Activated CD4-positive, alpha-beta T cell treated with anti-CD3 and anti-CD28 coated beads for 24 hours (primary cell): ENCODE measurements around the gene FBRSL1.

Experiments
- DNase-seq, 2 donors: peaks; one replicate each; pipeline ENCODE4 v3.0.0-alpha.2; 2020; ENCODE audit warnings: low read depth in 2 of 2

FBRSL1 gene

DNA sequence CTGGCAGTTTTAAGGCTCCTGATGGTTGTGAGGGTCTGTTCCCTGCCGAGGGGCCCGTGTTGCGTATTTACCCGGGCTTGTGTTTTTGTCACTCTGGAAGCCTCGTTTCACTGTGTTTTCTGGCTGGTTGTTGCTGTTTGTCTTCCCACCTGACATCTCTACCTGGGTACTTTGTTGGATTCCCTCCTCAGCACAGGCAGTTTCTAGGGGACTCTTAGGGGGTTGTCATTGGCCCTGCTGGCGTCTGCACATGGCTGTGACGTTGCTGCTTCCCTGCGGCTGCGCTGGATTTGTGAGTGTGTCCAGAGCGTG, 6.4 kb downstream of the FBRSL1 start:
- no peak for DNase-seq

DNA sequence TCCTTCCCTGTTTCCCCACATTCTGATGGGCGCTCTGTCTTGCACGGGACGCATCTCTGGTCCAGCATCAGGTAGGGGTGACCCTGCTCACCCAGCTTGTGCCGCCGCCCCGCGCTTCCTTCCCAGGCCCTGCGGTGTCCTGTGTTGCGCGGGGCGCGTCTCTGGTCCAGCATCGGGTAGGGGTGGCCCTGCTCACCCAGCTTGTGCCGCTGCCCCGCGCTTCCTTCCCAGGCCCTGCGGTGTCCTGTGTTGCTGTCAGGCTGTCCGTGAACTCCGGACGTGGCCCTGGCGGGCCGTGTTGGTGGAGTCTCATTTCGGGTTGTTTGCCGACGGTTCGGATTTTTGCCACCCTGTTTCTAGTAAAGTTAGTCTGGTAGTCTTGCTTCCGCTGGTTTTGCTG, 6.8 kb downstream of the FBRSL1 start:
- DNase-seq, result no peak

DNA sequence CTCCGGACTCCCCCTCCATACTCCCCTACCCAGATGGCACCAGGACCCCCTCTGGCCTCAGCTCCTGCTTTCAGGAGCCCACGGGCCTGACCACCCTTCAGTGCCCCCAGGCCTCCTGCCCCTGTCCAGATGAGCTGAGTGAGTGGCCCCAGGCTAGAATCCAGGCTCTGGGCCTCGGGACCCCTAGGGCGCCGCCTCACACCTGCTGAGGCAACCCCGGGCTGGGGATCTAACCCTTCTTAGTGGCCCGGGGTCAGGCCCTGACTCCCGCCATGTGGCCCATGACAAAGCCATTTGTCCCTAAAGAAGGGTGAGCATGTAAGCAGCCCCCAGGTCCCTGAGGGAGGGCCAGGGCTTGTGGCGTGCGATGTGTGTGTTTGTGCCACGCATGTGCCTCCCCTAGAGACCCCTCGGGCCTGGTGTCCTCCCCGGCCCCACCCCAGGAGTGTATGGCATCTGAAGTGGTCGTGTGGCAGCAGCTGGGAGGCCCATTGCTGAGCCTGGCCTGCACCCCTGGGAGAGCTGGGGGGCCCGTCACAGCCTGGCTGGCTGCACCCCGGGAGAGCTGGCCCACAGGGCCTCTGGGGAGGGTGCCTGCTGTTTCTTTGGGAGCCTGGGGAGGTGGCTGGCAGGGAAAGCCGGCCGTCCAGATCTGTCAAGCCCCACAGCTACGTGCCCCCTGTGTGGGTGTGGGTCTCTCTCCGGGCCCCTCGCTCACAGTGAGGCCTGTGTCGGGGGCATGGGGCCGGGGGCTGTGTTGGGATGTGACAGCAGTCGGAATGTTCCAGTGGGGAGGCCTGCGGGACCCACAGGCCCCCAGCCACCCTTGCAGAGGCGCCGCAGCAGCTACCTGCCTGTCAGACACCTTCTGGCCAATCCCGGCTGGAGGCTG, 7.8 kb downstream of the FBRSL1 start:
- no peak for DNase-seq

DNA sequence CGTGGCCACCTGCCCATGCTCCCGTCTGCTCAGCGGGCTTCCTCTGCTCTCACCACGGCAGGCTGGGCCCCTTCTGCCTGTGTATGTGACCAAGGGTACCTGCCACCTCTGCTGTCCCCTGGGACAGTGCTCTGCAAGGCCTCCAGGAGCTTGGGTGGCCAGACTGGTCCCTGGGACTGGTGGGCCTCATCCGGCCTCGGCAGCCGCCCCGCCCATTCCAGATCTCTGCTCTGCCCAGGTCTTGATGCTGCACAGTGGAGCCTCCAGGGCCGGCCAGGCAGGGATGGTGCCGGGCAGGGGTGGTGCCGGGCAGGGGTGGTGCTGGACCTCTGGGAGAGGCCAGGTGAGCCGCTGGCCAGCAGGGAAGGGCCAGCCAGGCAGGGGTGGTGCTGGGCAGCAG, 9.0 kb downstream of the FBRSL1 start:
- no peak for DNase-seq

DNA sequence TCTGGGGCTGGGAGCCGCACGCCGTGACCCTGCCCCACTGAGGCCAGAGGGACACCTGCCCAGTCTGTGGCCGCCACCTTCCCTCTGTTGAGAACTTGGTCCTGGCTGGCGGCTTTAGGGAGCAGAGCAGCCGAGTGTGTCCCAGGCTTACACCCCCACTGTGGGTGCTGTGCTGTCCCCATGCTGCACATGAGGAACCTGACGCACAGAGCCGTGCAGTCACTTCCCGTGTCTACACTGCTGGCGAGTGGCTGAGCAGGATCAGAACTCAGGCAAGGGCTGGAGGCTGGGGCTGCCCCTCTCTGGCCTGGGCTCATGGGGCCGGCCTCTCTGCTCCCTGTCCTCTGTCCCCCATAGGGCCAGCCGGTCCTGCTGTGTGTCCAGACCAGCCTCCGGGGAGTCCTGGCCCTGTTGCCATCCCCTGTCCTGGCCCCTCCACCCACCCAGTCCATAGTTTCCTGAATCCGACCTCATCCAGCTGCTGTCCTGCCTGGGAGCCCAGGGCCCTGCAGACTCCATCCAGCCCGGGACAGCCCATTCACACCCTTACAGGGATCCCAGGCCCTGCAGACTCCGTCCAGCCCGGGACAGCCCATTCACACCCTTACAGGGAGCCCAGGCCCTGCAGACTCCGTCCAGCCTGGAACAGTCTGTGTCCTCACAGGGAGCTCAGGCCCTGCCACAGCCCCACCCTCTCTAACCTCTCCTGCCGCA, 10.3 kb downstream of the FBRSL1 start:
- DNase-seq, result no peak

DNA sequence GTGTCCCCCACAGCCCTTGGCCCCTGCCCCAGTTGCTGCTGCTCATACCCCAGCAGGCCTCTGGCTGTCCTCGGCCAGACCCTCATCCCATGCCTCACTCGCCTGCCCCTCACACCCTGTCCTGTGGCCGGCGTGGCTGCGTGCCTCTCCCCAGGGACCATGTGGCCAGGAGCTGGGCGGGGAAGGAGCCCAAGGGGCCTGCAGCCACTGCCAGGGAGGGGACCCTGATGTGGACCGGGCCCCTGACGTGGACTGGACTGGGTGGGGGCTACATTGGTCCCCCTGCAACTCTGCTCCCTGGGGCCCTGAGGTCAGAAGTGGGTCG, 10.9 kb downstream of the FBRSL1 start:
- no peak for DNase-seq

DNA sequence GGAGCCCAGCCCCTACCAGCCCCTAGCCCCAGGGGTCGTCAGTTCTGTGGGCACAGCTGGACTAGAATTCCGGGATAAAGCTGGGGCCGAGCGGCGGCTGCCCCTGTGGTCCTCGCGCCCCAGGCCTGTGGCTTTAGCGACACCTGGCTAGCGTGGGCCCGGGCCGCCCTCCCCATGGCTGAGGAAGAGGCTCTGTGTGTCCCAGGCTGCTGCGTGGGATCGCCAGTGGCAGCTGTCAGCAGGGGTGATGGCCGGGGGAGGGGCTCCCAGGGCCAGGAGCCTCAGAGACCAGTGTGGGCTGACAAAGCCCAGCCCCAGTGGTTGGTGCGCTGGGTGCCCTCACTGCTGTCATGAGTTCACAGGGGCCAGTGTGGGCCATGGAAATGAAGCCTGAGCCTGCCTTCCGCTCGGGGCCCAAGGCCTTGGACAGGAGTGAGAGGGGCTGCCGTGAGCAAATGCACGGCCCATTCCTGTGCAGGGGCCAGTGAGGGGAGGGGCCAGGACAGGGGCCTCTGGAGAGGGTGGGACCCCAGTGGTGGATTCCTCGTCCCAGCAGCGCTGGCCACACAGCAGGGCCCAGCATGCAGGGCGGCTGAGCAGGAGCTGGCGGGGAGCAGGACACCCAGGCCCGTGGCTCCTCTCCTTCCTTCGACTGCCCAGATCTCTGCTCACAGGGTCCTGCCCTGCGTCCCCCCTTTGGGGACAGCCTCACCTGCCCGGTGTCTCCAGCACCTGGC, 11.4 kb downstream of the FBRSL1 start:
- no peak for DNase-seq

DNA sequence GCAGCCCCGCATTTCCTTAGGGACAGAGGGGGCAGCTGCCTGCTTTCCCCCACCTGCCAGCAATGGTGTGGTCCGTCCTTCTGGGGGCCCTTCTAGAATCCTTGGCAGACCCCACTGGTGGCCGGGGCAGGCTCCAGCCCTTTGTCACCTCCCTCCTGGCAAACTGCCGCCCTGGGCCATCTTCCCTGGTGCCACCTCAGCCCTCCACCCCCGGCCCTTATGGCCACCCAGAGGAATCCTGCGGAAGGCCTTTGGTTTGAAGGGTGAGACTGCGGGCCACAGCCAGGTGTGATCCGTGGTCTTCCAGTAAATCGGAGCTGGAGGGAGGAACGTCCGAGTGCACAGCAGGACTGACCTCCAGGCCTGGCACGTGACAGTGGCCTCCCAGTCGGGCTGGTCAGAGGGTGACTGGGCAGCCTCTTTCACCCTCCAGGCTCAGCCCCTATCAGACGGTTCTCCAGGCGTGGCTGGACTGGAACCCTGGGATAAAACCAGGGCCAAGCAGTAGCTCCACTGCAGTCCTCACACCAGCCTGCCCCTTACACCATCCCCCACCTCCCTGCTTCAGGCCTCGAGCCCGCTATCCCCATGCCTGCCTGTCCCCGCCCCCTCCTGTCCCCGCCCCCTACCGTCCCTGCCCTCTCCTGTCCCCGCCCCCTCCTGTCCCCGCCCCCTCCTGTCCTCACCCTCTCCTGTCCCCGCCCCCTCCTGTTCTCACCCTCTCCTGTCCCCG, 12.4 kb downstream of the FBRSL1 start:
- DNase-seq, result no peak

DNA sequence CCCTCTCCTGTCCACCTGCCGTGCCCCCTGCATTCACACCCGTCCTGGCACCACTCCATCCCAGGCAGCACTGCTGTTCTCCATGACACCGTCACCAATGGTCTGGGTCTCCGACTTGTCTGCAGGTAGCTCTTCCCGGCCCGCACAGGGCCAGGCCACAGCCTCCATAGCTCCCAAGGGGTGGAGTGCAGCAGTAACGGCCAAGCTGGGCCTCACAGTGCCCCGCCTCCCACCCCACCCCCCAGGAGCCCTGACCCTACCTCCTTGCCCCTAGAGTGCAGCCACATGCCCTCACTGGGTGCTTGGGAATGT, 12.9 kb downstream of the FBRSL1 start:
- DNase-seq, result no peak

DNA sequence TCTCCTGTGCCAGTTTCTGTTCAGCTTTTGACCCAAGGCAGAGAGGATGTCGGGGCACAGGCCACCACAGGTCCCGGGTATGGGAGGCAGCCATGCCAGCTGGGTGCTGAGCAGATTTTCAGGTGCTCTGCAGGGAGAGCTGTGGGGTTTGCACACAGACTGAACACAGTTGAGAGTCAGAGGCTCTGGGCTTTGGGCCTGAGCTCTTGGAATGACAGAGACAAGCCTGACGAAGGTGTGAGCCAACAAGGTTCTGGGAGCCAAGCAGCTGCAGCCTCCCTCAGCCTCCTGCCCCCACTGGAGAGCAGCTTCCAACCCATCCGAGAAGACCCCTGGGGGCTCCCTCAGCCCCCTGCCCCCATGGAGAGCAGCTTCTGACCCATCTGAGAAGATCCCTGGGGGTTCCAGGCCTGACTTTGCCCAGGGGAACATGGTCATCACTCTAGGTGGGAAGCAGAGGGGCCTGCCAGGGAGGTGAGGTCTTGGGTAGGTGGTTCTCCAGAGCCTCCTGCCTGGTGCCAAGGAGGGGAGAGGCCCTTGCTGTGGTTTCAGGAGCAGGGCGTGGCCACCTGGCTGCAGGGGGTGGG, 13.8 kb downstream of the FBRSL1 start:
- no peak for DNase-seq

DNA sequence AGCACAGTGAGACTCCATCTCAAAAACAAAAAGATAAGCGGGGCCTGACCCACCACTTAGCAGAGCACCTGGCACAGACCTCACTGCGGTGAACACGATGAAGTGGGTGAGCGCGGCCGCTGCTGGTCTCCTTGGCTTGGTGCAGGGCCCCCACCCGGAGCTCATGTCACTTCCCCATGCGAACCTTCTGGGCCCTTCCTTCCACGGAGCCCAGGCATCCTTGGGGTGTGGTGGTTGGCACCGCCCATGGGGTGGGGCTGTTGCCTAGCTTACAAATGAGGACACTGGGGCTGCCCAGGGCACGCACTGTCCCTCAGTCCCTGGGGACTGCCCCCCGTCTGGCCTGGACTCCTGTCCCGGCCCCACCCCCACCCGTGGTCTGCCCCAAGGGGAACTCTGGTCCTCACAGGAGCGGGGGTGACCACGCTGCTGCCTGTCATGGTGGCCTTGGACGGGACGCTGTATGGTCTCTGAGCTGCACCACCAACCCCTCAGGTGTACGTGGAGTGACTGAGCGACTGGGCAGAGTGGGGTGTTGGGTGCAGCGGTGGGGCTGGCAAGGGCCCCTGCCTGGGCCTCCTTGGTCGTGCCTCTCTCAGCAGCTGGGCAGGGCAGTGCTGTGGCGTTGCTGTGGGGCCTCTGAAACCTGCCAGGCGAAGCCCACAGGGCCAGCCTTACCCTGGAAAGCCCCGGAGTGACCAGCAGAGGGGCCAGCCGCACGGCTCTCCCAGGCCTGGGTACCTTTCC, 15.3 kb downstream of the FBRSL1 start:
- no peak for DNase-seq

DNA sequence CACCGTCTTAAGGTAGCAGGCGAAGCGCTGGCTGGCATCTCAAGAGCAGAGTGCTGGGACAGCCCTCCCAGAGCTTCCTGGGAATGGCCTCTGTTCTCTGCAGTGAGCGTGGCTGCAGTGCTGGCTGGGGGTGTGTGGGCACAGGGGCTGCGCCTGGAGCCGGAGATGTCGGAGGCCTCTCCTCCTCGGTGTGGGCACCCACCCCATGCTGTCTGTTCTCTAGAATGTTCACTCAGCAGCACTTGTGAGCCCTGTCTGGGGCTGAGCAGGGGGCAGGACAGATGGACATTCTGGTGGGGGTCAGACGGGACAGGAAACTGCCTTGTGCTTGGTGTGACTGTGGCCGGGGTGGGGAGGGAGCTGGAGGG, 15.9 kb downstream of the FBRSL1 start:
- no peak for DNase-seq

DNA sequence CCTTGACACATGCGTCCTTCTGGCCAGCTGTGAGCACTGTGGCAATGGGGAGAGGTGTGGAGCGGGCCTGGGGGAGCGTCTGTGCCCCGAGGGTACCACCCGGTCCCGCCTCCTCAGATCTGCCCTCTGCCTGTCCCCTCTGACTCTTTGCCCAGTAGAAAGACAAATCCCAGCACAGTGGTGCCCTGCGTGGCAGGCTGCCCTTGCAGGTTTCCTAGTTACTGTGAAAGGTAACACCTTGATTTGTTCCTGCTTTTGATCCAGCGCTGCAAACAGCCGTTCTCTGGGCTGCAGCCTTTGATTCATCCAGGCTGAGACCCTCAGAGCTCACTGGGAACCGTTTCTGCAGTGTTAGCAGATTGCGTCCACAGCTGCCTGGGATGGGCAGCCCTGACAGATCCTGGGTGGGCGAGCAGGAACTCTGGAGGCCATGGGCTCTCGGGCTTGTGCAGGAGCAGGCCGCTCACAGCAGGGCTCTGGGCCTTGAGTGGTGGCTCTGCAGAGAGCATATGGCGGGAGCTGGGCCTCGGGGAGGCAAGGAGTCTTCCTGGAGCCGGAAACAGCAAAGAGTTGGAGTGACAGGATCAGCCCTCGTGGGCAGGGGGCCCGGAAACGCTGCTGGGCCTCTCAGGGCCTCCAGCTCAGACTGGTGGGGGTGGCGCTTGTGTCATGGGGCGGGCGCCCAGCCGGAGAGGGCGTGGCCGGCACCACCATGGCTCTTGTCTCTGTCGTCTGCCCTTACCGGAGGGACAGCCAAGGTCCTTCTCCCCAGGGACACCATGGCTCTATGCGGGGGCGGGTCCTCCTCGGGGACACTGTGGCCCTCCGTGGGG, 16.6 kb downstream of the FBRSL1 start:
- peak; percentile 45 to 60 for DNase-seq

DNA sequence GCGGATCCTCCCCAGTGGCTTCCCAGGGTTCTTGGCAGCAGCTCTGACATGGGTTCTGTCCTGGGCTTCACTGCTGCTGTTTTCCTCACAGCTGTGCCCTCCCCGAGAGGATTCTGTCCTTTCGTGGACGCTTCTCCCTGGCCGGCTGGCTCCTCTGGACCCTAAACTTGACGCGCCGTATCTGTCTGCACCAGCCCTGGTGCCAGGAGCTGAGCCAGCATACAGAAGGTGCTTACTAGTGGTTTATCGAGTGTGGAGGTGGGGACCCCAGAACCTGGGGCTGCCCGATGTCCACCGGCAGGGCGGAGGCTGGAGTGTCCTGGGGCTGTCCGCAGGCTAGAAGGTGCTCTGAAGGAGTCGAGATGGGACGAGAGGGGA, 17.2 kb downstream of the FBRSL1 start:
- DNase-seq, result no peak

DNA sequence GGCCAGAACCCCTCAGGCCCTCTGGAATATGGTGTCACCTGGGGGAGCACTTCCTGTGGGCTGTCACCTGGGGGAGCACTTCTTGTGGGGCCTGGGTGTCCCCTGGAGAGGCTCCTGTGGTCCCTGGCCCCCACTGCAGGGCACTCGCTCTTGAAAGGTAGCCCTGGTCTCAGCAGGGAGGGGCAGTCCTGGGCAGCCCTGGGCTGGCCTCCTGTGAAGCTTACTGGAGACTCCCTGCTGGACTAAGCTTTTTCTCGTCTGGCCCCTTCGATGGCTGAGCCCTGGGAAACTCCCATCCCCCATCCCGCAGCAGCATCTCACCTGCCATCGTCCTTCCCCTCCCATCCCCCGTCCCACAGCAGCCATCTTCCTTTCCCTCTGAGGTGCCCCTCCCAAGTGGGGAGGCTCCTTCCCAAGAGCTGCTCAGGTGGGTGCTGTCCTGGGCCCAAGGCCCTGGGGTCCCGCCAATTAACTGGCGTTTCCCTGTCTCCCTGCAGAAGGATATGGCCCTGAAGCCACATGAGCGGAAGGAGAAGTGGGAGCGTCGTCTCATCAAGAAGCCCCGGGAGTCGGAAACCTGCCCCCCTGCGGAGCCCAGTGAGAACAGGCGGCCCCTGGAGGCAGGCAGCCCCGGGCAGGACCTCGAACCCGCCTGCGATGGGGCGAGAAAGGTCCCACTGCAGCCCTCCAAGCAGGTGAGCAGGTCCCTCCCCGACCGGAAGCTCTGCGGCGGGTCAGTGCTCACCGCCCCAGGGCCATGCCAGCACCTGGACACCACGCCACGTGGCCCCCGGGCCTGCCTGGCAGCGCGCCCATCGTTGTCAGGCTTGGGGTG, 17.9 kb downstream of the FBRSL1 start:
- no peak for DNase-seq

DNA sequence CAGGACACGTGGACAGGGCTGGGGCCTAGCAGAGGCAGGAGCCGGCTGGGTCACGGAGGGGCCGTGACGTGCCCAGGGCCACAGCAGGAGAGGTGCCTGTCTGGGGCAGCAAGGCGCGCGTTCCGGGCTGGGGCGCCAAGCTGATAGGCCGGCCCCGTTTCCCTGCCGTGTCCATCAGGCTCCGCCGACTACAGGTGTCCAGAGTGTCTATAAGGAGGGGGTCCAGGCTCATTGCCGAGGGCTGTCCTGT, 18.5 kb downstream of the FBRSL1 start:
- no peak for DNase-seq

DNA sequence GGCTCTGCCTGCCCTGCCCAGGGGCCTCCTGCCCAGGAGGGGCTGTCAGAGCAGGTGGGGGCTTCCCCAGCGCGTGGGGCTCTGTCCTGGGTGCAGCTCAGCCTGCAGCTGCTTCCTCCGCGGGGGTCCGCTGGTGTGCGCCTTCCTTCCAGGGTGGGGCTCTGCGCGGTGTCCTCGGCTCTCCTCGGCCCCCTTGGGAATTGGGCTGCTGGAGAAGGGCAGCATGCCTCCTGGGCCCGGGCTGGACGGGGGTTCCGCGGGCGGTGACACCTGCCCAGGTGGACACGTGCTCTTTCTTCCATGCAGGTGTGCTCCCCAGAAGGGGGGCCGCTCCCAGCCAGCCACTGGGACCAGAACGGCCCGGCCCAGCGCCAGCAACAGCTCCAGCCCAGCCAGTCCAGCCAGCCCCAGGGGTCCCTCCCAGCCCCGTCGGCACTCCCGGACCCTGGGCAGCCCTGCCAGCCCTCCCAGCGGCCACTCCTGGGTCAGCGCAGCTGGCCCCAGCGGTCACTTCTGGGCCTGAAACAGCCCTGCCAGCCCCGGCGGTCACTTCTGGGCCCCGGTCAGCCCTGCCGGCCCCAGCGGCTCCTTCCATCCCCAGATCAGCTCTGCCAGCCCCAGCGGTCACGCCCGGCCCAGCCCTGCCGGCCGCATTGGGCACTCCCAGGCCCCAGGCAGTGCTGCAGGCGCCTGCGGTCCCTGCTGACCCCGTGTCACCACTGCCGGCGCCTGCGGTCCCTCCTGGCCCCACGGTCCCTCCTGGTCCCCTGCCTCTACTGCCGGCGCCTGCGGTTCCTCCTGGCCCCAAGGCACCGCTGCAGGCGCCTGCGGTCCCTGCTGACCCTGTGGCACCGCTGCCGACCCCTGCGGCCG, 19.1 kb downstream of the FBRSL1 start:
- no peak for DNase-seq

DNA sequence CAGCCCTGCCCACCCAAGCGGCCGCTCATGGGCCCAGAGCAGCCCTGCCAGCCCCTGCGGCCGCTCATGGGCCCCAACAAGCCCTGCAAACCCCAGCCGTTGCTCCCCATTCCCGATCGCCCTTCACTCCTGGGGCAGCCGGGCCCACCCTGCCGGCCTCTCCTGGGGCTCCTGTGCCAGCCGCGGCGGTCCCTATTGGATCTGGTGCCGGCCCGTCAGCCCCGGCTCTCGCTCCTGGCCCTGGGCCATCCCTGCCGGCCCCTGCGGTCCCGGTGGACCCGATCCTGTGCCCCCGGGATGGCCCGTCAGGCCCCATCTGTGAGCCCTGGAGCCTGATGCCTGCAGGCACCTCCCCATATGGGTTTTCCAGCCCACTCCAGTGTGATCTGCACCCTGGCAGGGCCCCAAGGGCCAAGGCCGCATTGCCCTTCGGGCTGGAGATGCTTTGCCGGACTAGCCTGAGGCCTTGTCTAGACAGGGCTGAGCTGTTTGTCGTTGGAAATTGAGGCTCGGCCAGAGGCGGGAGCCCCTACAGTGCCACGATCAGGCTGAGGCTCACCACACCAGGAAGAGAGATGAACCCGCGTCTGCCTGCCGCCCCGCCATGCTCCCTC, 20.3 kb downstream of the FBRSL1 start:
- no peak for DNase-seq
